SW 1271 (cell line): ENCODE measurements around the gene CYLD.

ENCODE experiments used
- DNase-seq, 2 experiments: peaks; one replicate each; lab custom pipeline; 2025; lab: John Stamatoyannopoulos, UW

CYLD gene

DNA sequence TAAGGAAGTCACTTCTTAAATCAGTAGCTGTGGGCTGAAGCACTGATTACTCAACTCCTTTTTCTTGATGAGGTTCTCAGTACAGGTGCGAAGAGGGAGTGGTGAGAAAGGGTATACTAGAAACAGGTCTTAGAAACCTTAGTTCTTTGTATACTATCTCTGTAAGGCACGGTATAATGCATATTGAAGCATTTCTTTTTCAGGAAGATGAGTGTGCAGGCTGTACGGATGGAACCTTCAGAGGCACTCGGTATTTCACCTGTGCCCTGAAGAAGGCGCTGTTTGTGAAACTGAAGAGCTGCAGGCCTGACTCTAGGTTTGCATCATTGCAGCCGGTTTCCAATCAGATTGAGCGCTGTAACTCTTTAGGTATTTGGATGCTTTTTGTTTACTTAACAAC lies 39.2 kb downstream of the CYLD start:
- DNase-seq = no peak

DNA sequence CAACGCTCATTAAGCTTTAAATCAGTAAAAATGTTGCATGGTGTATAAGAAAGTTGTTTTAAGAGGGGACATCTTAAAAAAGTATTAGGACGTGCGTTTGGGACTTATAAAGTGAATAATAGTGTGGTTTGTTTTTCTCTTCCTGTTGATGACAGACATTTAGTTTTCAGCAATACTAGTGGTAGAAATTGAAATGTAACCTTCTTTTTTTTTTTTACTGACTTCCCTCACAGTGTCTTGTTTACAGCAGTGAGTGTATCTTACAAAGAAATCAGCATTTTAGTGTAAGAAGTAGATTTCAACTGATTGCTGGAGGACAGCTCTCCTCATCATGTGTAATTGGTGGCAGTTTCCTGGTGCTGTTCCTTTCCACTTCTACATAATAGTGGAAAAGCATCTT lies 39.6 kb downstream of the CYLD start:
- DNase-seq = no peak

DNA sequence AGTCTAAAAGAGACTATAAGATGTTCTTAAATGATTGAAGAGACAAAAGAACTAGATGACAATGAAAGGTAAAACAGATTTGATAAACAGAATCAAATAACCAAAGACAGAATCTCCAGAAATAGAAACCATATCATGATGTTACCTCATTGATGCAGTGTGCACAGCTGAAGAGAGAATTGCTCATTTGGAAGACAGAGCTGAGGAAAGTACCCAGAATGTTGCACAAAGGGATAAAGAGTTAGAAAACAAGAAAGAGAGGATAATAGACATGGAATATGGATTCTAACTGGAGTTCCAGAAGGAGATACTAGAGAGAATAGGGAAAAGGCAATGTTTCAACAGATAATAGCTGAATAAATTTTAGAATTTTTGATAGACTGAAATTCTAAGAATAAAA lies 47.9 kb downstream of the CYLD start:
- no peak for DNase-seq

DNA sequence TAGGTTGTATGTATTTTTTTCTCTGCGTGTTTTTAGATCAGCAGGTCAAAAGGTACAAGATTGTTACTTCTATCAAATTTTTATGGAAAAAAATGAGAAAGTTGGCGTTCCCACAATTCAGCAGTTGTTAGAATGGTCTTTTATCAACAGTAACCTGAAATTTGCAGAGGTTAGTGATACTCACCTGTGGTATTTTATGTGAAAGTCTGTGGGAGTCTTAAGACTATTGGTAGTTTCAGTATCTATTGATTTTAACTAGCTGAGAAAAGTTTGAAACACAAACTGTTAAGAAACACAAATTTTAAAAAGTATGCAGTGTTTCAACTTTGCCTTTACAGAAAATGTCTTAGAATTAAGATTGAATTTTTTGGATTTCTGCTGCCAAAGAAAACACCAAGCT lies 49.6 kb downstream of the CYLD start:
- no peak for DNase-seq

DNA sequence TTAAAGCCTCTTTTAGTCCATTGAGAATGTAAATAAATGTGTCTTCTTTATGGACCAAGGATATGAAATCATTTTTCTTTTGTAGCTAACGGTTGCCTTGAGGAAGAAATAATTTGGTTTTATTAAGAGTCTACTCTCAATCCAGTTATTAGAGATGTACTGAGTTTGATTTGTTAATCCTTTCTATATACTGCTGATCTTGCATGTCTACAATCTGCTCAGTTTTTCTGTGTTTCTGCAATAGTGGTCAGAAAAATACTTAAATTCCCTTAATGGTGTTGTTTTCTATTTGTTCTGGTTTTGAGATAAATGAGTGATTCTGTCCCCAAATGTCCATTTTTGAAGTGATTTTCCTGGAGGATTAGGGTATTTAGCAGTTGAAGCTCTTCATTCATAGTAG lies 54.9 kb downstream of the CYLD start:
- DNase-seq = no peak

DNA sequence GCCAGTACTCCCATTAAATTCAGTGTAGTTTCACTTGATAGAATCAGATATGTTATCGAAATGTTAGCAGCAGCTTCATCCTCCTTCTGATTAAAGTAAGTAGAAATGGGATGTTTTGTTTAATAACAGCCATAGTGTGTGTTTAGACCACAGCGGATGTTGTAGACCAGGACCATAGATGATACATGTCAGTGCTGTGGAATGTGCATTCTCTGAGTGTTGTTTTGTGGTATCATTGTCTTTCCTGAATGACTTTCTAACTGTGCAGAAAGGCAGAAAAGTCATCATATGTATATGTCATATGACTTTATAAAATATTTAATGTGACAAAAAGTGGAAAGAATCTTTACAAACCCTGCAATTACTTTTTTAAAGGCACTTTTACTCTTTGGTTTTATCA lies 55.6 kb downstream of the CYLD start:
- no peak for DNase-seq

DNA sequence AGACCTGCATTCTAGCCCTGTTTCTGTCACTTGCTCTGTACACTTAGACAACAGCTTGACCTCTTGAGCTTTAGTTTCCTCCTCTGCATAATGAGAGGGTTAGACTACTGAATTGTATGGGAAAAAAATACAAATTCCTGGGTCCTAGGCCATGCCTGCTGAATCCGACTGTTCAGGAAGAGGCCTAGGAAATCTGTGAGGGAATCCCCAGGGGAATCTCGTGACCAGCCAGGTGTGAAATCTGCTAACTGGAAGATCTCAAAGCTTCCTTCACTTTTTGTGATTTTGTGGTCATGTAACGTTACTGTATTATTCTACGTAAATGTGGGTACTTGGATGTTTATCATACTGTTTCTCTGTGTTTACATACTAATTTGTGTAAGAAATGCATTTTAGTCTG lies 58.2 kb downstream of the CYLD start:
- DNase-seq = no peak

DNA sequence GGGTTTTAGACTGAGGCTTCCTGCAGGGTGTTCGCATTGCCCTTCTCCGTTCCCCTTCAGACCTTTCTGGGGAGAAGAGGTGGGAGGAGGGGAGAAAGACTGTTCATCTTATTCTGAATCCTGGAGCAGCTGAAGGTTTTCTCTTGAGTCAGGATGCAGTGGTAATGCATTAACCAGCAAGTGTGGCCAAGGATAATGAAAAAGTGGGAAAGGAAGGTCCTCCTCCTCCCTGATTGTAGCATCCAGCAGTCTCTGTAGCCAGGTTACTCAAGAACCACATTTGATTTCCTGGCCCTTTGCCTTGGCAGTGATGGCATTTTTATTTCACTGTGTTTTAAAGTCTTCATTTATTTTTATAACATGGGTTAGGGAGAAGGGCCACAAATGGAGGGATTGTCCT lies 59.1 kb downstream of the CYLD start:
- DNase-seq = no peak

DNA sequence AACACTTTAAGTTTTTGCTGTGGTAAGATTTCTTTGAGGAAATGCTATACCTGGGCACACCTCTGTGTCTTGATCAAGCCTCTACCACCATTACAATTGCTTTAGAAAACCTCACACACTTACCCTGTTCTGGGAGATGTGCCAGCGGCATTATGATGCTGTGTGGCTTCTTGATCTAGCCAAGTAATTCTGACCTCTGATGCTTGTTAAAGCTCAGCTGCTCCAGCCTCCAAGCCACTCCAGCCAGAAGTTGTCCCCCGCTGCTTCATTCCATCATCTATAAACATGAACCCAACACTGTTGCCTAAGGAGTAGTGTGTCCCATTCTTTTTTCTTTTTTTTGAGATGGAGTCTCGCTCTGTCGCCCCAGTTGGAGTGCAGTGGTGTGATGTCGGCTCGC lies 60.1 kb downstream of the CYLD start:
- no peak for DNase-seq

DNA sequence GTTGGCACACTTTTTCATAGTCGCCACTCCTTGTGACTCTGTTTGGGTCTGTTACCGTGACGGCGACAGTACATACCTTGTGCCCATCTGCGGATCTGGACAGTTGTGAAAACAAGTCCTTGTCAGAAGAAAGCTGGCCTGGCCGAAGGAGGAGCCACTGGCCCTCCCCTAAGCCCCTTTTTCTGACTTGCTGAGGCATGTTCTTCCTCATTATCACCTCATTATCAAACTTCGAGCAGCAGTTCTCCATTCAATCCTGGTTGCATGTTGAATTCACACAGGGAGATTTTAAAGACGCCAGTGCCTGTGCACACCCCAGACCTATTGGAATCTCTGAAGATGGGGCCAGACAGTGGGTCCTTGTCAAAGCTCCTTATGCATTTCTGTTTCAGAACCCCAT lies 61.1 kb downstream of the CYLD start:
- DNase-seq = no peak

DNA sequence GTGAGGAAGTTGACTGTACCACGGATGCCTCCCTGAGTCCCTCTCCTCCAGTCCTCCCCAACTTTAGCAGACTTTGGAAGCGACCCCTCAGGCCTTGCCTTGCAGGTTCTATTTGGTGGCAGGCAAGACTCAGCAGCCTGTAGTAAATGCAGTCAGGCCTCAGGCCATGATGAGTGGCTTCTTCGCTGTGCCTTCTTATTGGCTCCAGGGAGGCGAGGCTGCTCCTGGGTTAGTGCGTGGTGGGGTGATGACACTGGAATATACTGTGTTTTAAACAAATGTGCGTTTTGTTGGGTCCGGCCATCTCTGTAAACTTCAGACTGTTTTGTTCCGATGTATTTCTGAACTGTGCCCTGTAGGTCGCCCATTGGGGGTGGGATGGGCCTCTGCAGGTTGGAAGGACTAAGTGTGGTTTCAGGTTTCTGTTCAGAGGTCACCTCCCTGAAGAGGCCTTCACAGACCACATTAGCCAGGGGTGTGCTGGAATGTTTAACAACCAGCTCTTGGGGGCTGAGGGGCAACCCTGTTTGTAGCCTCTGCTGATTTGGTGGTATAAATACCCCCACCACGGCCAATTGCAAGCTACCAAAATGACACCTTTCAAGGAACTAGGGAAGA lies 62.5 kb downstream of the CYLD start:
- DNase-seq = no peak

DNA sequence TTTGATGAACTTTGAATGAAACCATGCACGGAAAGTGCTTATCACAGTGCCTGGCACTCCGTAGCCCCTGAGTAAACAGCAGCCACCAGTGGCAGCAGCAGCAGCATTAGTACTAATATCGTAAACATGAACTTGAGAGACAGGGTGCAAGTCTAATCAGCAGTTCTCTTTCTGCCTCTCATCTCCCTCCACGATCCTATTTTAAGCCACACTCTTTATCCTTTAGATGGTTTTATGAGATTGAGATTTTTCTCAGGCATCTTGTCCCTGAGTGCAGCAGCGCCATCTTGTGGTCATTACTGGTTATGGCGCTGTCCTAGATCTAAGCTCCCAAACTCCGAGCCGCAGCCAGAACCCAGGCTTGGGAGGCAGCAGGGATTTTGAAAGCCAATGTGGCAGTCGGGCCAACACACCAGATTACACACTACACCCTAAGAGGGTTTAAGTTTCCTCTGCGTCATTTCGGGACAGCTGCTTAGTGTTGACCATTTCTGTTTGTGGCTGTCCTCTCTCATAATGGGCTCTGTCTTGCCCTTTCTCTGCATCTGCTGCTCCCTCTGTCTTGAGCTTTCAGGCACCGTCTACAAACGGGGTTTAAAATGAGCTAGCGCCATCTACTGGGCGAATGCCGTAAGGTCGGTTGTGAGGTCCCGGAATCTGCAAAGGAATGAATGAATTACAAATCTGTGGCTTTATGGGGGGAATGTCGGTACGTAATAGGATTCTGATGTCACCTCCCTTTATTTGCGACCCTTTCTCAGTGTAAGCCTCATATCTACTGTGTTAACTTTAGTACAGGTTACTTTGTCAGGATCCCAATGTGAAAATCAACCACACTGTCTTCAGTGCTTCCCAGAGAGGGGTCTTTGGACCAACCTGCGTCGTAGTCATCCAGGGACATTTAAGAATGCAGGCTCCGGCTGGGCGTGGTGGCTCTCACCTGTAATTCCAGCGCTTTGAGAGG lies 64.5 kb downstream of the CYLD start:
- peak; percentile 21 to 80 for DNase-seq

DNA sequence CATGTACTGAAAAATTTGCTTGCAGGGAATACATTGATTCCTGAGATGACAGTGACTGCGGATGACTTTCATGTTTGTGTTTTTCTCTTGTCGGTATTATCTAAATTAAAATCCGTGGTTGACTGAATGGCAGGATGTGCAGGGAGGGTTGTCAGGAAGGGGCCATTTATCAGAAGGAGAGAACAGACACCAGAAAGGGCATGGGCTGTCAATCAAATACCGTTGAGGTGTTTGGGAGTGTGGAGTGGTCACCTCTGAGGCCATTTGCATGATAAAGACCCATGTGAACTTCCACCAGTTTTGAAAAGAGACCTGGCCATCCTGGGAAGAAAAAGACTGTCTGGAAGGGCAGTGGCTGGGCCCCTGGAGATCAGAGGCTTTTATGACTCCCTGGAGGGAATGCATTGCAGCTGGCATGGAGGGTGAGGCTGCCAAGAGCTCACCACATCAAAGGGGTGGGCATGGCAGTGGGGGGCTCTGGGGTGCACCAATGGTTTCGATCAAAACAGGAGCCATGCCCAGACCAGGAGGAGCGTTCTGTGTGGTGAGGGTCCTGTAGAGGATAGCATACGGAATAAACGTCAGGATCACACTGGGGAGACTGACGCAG lies 67.1 kb downstream of the CYLD start:
- no peak for DNase-seq

DNA sequence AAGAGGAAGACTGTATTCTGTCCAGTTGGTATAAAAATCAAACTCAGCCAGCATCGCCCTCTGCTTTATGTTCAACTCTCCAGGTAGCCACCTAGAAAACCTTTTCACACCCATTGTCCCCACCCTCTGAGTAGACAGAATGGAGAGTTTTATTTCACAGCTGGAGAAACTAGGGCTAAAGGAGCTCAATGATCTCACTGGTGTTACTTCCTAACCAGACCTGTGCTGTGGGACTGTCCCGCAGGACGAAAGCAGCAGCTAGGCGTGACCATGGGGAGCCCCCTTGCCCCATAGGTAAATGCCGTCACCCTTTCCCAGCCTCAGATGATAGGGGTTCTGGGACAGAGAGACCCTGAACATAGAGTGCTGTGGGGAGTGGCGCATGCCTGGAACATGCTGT lies 67.7 kb downstream of the CYLD start:
- DNase-seq = no peak

DNA sequence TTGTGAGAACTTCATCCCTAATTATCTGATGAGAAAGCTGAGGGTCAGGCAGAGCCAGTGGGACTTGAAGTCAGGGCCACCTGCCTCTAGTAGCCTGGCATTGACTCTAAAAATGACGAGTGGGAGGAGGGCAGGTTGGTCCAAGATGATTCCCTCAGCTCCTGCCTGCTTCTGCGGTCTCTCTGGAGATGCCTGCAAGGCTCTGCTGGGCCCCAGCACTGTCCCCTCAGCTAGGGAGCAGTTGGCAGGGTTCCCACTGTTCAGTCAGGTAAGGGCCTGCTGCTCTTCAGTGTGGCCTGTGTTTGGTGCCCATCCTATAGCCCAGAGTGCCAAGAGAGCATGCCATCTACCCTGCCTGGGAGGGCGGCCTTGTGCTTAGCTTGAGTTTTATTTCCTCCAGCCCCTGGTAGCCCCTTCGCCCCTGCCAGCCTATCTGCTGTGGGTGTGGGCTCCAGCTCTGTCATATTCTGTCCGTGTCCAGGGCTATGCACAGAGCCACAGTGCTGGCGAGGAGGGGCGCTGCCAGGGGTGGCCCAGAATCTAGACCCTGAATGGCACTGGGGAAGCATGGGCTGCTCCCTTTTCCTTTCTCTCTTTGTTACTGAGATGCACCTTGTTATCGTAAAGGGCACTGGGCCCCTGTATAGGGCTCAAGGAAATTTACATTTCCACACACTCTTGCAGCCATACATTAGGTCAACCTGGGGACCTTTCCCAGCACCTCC lies 68.5 kb downstream of the CYLD start:
- no peak for DNase-seq

DNA sequence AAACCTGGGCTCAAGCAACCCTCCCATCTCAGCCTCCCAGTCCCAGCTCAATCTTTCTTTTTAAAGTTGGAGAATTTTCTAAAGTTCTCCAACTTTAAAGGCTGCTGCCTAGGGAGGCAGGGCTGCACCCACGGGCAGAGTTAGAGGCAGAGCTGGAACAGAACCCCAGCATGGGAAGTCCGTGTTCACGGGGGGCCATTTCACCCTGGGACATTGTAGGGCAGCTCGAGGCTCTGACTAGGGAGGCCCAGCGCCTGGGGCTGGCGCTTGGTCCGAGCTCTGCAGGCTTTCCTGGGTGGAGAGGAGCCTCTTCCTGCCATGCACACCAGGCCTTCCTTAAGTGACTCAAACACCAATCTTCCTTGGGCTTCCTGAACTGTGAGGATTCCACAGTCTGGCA lies 70.2 kb downstream of the CYLD start:
- DNase-seq = no peak

DNA sequence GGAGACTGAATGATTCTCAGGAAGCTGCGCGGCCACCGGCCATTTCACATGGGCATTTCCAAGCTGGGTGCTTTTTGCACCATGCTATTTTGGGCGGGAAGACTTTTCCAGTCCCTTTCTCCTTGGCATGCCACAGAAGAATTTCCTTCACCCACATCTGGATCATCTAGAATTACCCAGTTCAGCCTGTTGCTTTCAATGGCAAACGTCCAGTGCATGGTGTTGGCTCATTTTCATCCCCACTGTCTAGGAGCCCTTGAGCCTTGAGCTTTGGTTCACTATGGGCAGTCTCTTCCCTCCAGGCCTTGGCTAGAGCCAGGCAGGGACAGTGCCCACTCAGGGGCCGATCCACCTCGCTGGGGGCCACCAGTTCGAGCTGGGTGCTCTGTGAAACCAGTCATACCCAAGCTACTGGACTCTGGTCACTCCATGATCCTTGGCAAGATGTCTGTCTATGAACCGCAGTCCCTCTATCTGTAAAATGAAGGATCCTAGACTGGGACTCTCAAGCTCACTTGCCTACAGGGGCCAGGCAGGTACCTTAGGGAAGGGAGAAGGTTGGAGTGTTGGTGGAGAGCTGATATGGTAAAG lies 71.1 kb downstream of the CYLD start:
- no peak for DNase-seq

DNA sequence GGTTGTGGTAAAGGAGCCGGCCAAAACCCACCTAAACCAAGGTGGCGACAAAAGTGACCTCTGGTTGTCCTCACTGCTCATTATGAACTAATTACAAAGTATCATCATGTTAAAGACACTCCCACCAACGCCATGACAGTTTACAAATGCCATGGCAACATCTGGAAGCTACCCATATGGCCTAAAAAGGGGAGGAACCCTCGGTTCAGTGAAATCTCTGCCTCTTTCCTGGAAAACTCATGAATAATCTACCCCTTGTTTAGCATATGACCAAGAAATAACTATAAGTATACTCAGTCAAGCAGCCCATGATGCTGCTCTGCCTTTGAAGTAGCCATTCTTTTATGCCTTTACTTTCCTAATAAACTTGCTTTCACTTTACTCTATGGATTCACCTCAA lies 72.2 kb downstream of the CYLD start:
- DNase-seq = no peak

DNA sequence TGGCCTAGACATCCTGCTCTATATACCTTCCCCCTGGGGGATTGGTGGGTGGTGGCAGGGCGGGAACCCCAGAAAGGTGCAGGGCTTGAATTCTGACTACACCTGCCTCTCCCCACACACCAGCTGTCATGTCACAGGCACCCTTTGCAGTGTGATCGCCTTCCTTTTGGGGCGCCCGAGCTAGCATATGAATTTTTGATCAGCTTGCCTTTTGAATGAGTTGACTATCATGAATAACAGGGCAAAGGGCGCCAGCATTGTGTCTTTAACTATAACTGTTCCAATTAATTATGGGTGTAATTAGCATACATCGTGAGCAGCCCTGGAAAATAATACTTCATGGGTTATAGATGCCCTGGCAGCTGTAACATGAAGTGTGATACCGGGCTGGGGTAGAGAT lies 72.7 kb downstream of the CYLD start:
- DNase-seq = no peak

DNA sequence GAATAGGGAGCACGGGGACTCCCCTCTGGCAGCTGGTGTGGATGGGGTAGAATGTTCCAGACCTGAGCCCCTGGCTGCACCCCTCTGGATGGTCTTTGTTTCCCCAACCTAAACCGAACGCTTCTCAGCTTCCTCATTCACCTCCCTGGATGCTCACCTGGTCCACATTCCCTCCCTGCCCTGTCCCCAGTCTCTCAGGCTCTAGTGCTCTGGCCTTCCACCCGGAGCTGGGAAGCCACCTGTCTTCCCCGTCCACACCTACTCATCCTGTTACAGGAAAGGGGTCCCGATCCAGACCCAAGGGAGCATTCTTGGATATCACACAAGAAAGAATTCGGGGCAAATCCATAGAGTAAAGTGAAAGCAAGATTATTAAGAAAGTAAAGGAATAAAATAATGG lies 73.5 kb downstream of the CYLD start:
- no peak for DNase-seq

DNA sequence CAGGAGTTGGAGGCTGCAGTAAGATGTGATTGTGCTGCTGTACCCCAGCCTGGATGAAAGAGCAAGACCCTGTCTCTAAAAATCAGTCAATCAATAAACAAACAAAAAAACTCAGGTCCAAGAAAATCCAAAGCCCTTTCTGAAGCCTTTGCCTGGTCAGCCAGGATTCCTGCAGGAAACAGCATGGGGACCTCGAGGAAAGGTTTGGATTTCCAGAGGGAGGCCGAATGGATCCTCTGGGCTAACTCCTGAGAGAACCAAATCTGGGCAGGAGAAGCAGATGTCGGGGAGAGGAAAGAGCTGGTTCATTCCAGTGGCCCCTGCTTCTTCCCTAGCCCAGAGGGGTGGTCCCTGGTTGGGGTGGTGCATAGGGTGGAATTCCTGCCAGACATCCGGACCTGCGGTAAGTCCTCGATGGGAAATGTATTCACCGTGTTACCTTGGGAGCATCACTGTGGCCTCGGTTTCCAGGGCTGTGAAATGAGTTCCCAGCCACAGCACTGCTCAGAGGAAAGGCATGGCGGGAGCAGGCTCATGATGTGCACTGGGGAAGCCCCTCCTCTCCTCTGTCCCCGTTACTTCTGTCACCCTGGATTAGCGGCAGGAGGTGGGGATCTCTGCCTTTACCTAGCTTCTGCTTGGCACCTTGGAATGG lies 75.1 kb downstream of the CYLD start:
- DNase-seq = no peak

DNA sequence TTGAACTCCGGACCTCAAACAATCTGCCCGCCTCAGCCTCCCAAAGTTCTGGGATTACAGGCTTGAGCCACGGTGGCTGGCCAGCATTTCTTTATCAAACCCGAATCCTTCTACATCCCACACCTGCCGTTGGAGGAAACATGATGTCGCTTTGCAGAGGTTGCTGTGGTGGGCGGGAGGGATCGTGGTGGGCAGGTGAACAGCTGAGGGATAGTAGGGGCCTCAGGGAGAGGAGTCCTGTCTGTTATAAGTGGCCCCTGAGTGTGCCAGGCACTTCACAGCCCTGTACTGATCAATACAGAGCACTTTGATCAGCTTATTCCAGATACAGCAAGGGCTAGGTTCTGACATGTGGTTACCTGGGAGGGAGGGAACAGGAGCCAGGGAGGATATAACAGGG lies 76.5 kb downstream of the CYLD start:
- no peak for DNase-seq
